K562 (cell line): ENCODE data around the gene SEPTIN1. TPM values are rescaled to one million over a fixed set of nuclear protein-coding genes. Genes with fewer than 3 reads are reported as not detected.

ENCODE experiments used
- ARID3B ChIP-seq: fragments of 250-450 bp; sonication (Bioruptor Pico); IDR thresholded peaks from 2 replicates; pipeline ENCODE4 v1.4.0; 2020; ENCODE audit warnings: borderline replicate concordance
- FOSL1 ChIP-seq: fragments of 200-800 bp; sonication (Bioruptor generic); conservative IDR thresholded peaks from 2 replicates; pipeline ENCODE4 v1.6.1; 2016; ENCODE audit warnings: missing genetic modification characterization, missing compliant biosample characterization
- FOXA3 ChIP-seq, 2 experiments: fragments of 450-650 bp in 1 of 2; sonication (generic) in 1 of 2; formaldehyde crosslinking; IDR thresholded peaks in 1 of 2; conservative IDR thresholded peaks in 1 of 2; 2 replicates each; pipeline versions ENCODE4 v1.4.0 to v1.8.0; 2020 to 2022; ENCODE audit warnings: mild to moderate bottlenecking in 2 of 2, missing genetic modification reagents in 1 of 2
- FOXP1 ChIP-seq: sonication (generic); formaldehyde crosslinking; IDR thresholded peaks from 2 replicates; pipeline ENCODE4 v1.8.0; 2022; ENCODE audit warnings: mild to moderate bottlenecking, missing genetic modification reagents
- MLX ChIP-seq, 2 experiments: fragments of 450-650 bp in 1 of 2; sonication (generic) in 1 of 2; formaldehyde crosslinking; conservative IDR thresholded peaks; 2 replicates each; pipeline versions ENCODE4 v1.4.0 to v1.8.1; 2020 to 2022; ENCODE audit warnings: mild to moderate bottlenecking in 1 of 2, missing genetic modification reagents in 1 of 2
- NRF1 ChIP-seq, 2 experiments: fragments of 450-650 bp; IDR thresholded peaks in 1 of 2; conservative IDR thresholded peaks in 1 of 2; 2 replicates each; pipeline ENCODE4 v1.6.1; 2014; ENCODE audit warnings: mild to moderate bottlenecking in 2 of 2
- PHF20 ChIP-seq: fragments of 450-650 bp; IDR thresholded peaks from 2 replicates; pipeline ENCODE4 v1.6.1; 2018; ENCODE audit not compliant: partially characterized antibody
- PHF8 ChIP-seq: fragments of 200-600 bp; sonication (generic); IDR thresholded peaks from 2 replicates; pipeline ENCODE4 v1.6.1; 2012; ENCODE audit warnings: mixed run types, mild to moderate bottlenecking, inconsistent platforms, low read length, moderate library complexity, borderline replicate concordance
- TEAD4 ChIP-seq, 2 experiments: sonication (generic) in 1 of 2; formaldehyde crosslinking in 1 of 2; IDR thresholded peaks; 2 replicates each; pipeline versions ENCODE4 v1.6.1 to v1.8.0; 2012 to 2022; ENCODE audit warnings: borderline replicate concordance in 1 of 2, inconsistent platforms in 1 of 2, low read length in 1 of 2, mild to moderate bottlenecking in 1 of 2, missing genetic modification reagents in 1 of 2
- ZBTB40 ChIP-seq, 2 experiments: fragments of 450-650 bp in 1 of 2; sonication (generic) in 1 of 2; formaldehyde crosslinking in 1 of 2; IDR thresholded peaks; 2 replicates each; pipeline versions ENCODE4 v1.7.1 to v1.9.0; 2016 to 2022; ENCODE audit warnings: inconsistent platforms in 1 of 2, mild to moderate bottlenecking in 1 of 2, missing genetic modification reagents in 1 of 2
- ZNF449 ChIP-seq: fragments of 250-450 bp; sonication (Bioruptor Pico); IDR thresholded peaks from 2 replicates; pipeline ENCODE4 v1.8.0; 2022; ENCODE audit warnings: moderate library complexity, mild to moderate bottlenecking, inconsistent platforms
- polyA plus RNA-seq, 8 experiments: library from polyadenylated mRNA; depleted of rRNA in 4 of 8; stranded (reverse) in 5 of 8; unstranded in 3 of 8; fragments of >200 nt; fragmentation: Nextera tagmentation in 2 of 8; fragmentation: Illumina TruSeq in 1 of 8; extraction: Ambion mirVana in 2 of 8; extraction: Trizol in 1 of 8; gene quantifications; 2 replicates each; pipeline versions ENCODE4 v1.2.1 to v1.2.3, GENCODE V29; 2011 to 2014; ENCODE audit warnings: inconsistent platforms in 1 of 8, missing spikeins in 1 of 8
- total RNA-seq, 7 experiments: library from RNA; depleted of rRNA in 6 of 7; stranded (reverse); fragments of >200 nt in 6 of 7; fragmentation: Illumina TruSeq in 2 of 7; extraction: Trizol in 2 of 7; gene quantifications; 2 replicates each; pipeline versions ENCODE4 v1.2.1 to v1.2.3, GENCODE V29; 2011 to 2021; ENCODE audit warnings: low replicate concordance in 1 of 7

SEPTIN1 gene
- total and polyA plus RNA-seq, 9 of the 15 experiments (the other 6 are each of a cell fraction or from before 2014, with no cell fraction given) = 0.23 to 5.6 (median 1.7) TPM; not detected in 1

- TF ChIP-seq ZBTB40 (IDR thresholded peaks at IDR 0.05) (peak; percentile 90), ZBTB40 (CRISPR knock-in tag; IDR thresholded peaks at IDR 0.05) (no peak), FOXP1 (no peak), PHF8 (peak; percentile 33; the same call in 1 of the 2 replicates), FOSL1 (tag) (peak; percentile 76), MLX (CRISPR knock-in tag; conservative IDR thresholded peaks at IDR 0.05) (no peak), FOXA3 (CRISPR knock-in tag; conservative IDR thresholded peaks at IDR 0.05 in 1 of 2, IDR thresholded peaks at IDR 0.05 in 1 of 2) (peak; percentile 68 to 82; a peak in 3 of 4 replicates), ARID3B (no peak), TEAD4 (IDR thresholded peaks at IDR 0.05; ENCODE audit: low read length) (peak; percentile 46), TEAD4 (CRISPR knock-in tag; IDR thresholded peaks at IDR 0.05; ENCODE audit: borderline replicate concordance) (no peak), ZNF449 (CRISPR knock-in tag) (no peak), PHF20 (peak; percentile 51), NRF1 (conservative IDR thresholded peaks at IDR 0.05 in 1 of 2, IDR thresholded peaks at IDR 0.05 in 1 of 2) (no peak)
These were observed 895 bp downstream of the SEPTIN1 start (continued) for GRCh38 chr16:30381291-30382041.
